M059J (cell line): Measurements from ENCODE around the gene KPNA4. TPM values are rescaled to one million over a fixed set of nuclear protein-coding genes. Genes with fewer than 3 reads are reported as not detected.
"Not testable (repeated sequence)": the region's sequence is repeated elsewhere in the genome, so short reads cannot be mapped to it uniquely, and the experiment has no call there.

Experiments used
- DNase-seq: peaks from one replicate; pipeline ENCODE4 v3.0.0-alpha.2; 2012; ENCODE audit warnings: low read depth
- total RNA-seq: library from RNA; depleted of rRNA; stranded (reverse); fragments of >200 nt; shearing (Covaris generic); gene quantifications from 2 replicates; pipeline ENCODE4 v1.2.3, GENCODE V29; 2014

KPNA4 gene
- total RNA-seq, 1 experiment from 2014 or later = 40.0 TPM

GRCh38 chr3:160569894-160570652 lies 4.7 kb upstream of the KPNA4 start:
- no peak for DNase-seq

GRCh38 chr3:160568989-160569388 lies 3.6 kb upstream of the KPNA4 start:
- DNase-seq = no peak

GRCh38 chr3:160567774-160568173 lies 2.4 kb upstream of the KPNA4 start:
- DNase-seq = no peak

GRCh38 chr3:160566499-160566898 lies 1.1 kb upstream of the KPNA4 start:
- DNase-seq = no peak

GRCh38 chr3:160564949-160565441 lies 376 bp downstream of the KPNA4 start:
- DNase-seq = peak; percentile 67

- DNase-seq = peak; percentile 49
These were observed 986 bp downstream of the KPNA4 start for GRCh38 chr3:160564258-160564911.

- DNase-seq = no peak
These were observed 2.4 kb downstream of the KPNA4 start for GRCh38 chr3:160562952-160563351.

GRCh38 chr3:160557571-160557970 lies 7.8 kb downstream of the KPNA4 start:
- DNase-seq = no peak

GRCh38 chr3:160556141-160556540 lies 9.2 kb downstream of the KPNA4 start:
- DNase-seq = no peak

- no peak for DNase-seq
These were observed 10.4 kb downstream of the KPNA4 start for GRCh38 chr3:160554980-160555379.

GRCh38 chr3:160553827-160554226 lies 11.5 kb downstream of the KPNA4 start:
- DNase-seq = no peak

GRCh38 chr3:160546727-160547126 lies 18.6 kb downstream of the KPNA4 start:
- no peak for DNase-seq

GRCh38 chr3:160545504-160545871 lies 19.9 kb downstream of the KPNA4 start:
- DNase-seq = peak; percentile 16

GRCh38 chr3:160544844-160545503 lies 20.4 kb downstream of the KPNA4 start:
- peak; percentile 35 for DNase-seq

GRCh38 chr3:160540551-160540950 lies 24.8 kb downstream of the KPNA4 start:
- DNase-seq = no peak

- no peak for DNase-seq
These were observed 26.5 kb downstream of the KPNA4 start for GRCh38 chr3:160538895-160539294.

- no peak for DNase-seq
These were observed 27.6 kb downstream of the KPNA4 start for GRCh38 chr3:160537729-160538128.

GRCh38 chr3:160532371-160532770 lies 33.0 kb downstream of the KPNA4 start:
- DNase-seq = no peak

GRCh38 chr3:160531311-160531710 lies 34.1 kb downstream of the KPNA4 start:
- DNase-seq = no peak

GRCh38 chr3:160516391-160516790 lies 49.0 kb downstream of the KPNA4 start:
- not testable (repeated sequence) for DNase-seq

GRCh38 chr3:160501325-160501724 lies 64.0 kb downstream of the KPNA4 start:
- DNase-seq = no peak

GRCh38 chr3:160498202-160498601 lies 67.2 kb downstream of the KPNA4 start:
- no peak for DNase-seq

- no peak for DNase-seq
These were observed 75.2 kb downstream of the KPNA4 start for GRCh38 chr3:160490166-160490565.
